Left lung (tissue), 10 donors: ENCODE measurements around the gene PSMD1. TPM values are rescaled to one million over a fixed set of nuclear protein-coding genes. Genes with fewer than 3 reads are reported as not detected.

ENCODE experiments used
- ATAC-seq: fragments of 200-7000 bp; cut with Tn5 transposase; one replicate; pipeline ENCODE4 v1.9.1; 2020; ENCODE audit warnings: moderate library complexity
- DNase-seq, 4 donors: peaks; one replicate each; pipeline ENCODE4 v3.0.0-alpha.2; 2013 to 2020
- H3K27ac ChIP-seq, 2 donors: fragments of 200-600 bp; sonication (generic) in 1 of 2; one replicate each; pipeline versions ENCODE4 v1.5.0 to v1.8.0; 2020 to 2021
- H3K27me3 ChIP-seq, 2 donors: fragments of 200-600 bp; sonication (generic) in 1 of 2; one replicate each; pipeline versions ENCODE4 v1.5.0 to v1.8.0; 2020 to 2021
- H3K36me3 ChIP-seq, 2 donors: fragments of 200-600 bp; sonication (generic) in 1 of 2; one replicate each; pipeline versions ENCODE4 v1.5.0 to v1.8.0; 2020 to 2021
- H3K4me1 ChIP-seq, 2 donors: fragments of 200-600 bp; one replicate each; pipeline ENCODE4 v1.8.0; 2021
- H3K4me3 ChIP-seq, 2 donors: fragments of 200-600 bp; sonication (generic) in 1 of 2; one replicate each; pipeline versions ENCODE4 v1.5.0 to v1.8.0; 2020 to 2021; ENCODE audit warnings: mild to moderate bottlenecking in 1 of 2
- H3K9me3 ChIP-seq, 2 donors: fragments of 200-600 bp; sonication (generic) in 1 of 2; one replicate each; pipeline versions ENCODE4 v1.5.0 to v1.8.0; 2020 to 2021
- CTCF ChIP-seq, 2 donors: fragments of 200-600 bp; sonication (generic) in 1 of 2; IDR thresholded peaks; one replicate each; pipeline versions ENCODE4 v1.5.0 to v1.8.0; 2021; ENCODE audit warnings: antibody characterized with exemption in 2 of 2
- intact Hi-C, 2 donors: fragments of 100-400 bp; cut with DNase I; formaldehyde crosslinking; loops; one replicate each; pipeline versions ENCODE4 v1.11.2 to v1.14.2; 2022
- polyA plus RNA-seq, 6 donors: library from polyadenylated mRNA; unstranded; fragments of 120-200 nt; gene quantifications; one replicate each; pipeline ENCODE4 v1.2.1, GENCODE V29; 2013; ENCODE audit not compliant: insufficient read length in 6 of 6
- total RNA-seq, 2 donors: library from RNA; stranded (reverse); fragmentation: NEBNext Ultra II Directional; extraction: Animal tissue kit (Norgen Biotek cat#: 25700); gene quantifications; one replicate each; pipeline ENCODE4 v1.2.1, GENCODE V29; 2021
- donor health status: DM: no; HTN: yes; CAD: no.
- donor health status: DM: no; HTN: no; CAD: no.

Gene PSMD1
- total and polyA plus RNA-seq, 8 donors, result 62.9 to 118 (median 75.9) TPM

GRCh38 chr2:231113489-231113888 is 56.8 kb downstream of the PSMD1 start:
- intact Hi-C loops, result loop anchor here in 1 of 2 donors (5.0 kb wide), 1 partner anchor 74 kb away; no protein-coding TSS in a partner anchor
- Histone ChIP-seq H3K27me3 (no peaks in the 10 kb centered on the region), H3K9me3 (no peaks in the 10 kb centered on the region), H3K4me1 (peaks cover 0 to 7% of the 10 kb centered on the region in 2 donors), H3K36me3 (peaks cover 0 to 30% of the 10 kb centered on the region in 2 donors), H3K27ac (no peak overlapping the region), H3K4me3 (no peak overlapping the region)
- DNase-seq (no peak), ATAC-seq (no peak)
- TF ChIP-seq CTCF (IDR thresholded peaks at IDR 0.05), result no peak

GRCh38 chr2:231115651-231116050 is 59.0 kb downstream of the PSMD1 start:
- Histone ChIP-seq H3K27ac (no peak overlapping the region), H3K4me1 (peaks cover 0 to 7% of the 10 kb centered on the region in 2 donors), H3K36me3 (peaks cover 0 to 9% of the 10 kb centered on the region in 2 donors), H3K4me3 (no peak overlapping the region), H3K27me3 (no peaks in the 10 kb centered on the region), H3K9me3 (no peaks in the 10 kb centered on the region)
- ATAC-seq (no peak), DNase-seq (no peak)
- intact Hi-C loops, result no loop called here
- no peak for TF ChIP-seq CTCF (IDR thresholded peaks at IDR 0.05)

GRCh38 chr2:231117148-231117547 is 60.5 kb downstream of the PSMD1 start:
- DNase-seq, result no peak

GRCh38 chr2:231117922-231118613 is 61.4 kb downstream of the PSMD1 start:
- TF ChIP-seq CTCF (IDR thresholded peaks at IDR 0.05), result no peak
- peaks cover 0 to 2% of the 10 kb centered on the region in 2 donors for H3K4me1 ChIP-seq
- no peaks in the 10 kb centered on the region for H3K9me3 ChIP-seq
- DNase-seq (no peak), ATAC-seq (peak; percentile 42)
- intact Hi-C loops, result no loop called here
- H3K27ac ChIP-seq, result no peak overlapping the region
- no peak overlapping the region for H3K4me3 ChIP-seq
- H3K36me3 ChIP-seq, result peaks cover 0 to under 1% of the 10 kb centered on the region in 2 donors
- H3K27me3 ChIP-seq, result no peaks in the 10 kb centered on the region

More at GRCh38 chr2:231117148-231117547, 60.5 kb downstream of the PSMD1 start:
- Histone ChIP-seq H3K4me3 (no peak overlapping the region), H3K4me1 (no peaks in the 10 kb centered on the region), H3K27ac (no peak overlapping the region), H3K27me3 (no peaks in the 10 kb centered on the region), H3K9me3 (no peaks in the 10 kb centered on the region), H3K36me3 (peaks cover 0 to 5% of the 10 kb centered on the region in 2 donors)
- intact Hi-C loops, result no loop called here
- no peak for ATAC-seq
- TF ChIP-seq CTCF (IDR thresholded peaks at IDR 0.05), result no peak

GRCh38 chr2:231118614-231118942 is 61.9 kb downstream of the PSMD1 start:
- intact Hi-C loops, result no loop called here
- Histone ChIP-seq H3K9me3 (no peaks in the 10 kb centered on the region), H3K27ac (no peak overlapping the region), H3K27me3 (no peaks in the 10 kb centered on the region), H3K36me3 (no peaks in the 10 kb centered on the region), H3K4me3 (no peak overlapping the region), H3K4me1 (peaks cover 0 to 7% of the 10 kb centered on the region in 2 donors)
- TF ChIP-seq CTCF (IDR thresholded peaks at IDR 0.05), result no peak
- DNase-seq, result no peak
- ATAC-seq, result no peak
